H1 (cell line): ENCODE measurements around the gene KNDC1. TPM values are rescaled to one million over a fixed set of nuclear protein-coding genes. Genes with fewer than 3 reads are reported as not detected.

Source experiments
- CTCF ChIA-PET: fragments of 300-600 bp; sonication (Branson Sonifier 250); formaldehyde crosslinking; loops from one replicate; lab custom pipeline; 2021; ENCODE audit not compliant: partially characterized antibody; lab: Charles Lee
- POLR2A ChIA-PET: fragments of 300-600 bp; sonication (Branson Sonifier 250); formaldehyde crosslinking; loops from one replicate; lab custom pipeline; 2021; ENCODE audit warnings: inconsistent platforms; ENCODE audit not compliant: partially characterized antibody; lab: Charles Lee
- DNase-seq, 2 experiments: peaks; one replicate each; pipeline versions ENCODE4 v3.0.0 to v3.0.0-alpha.2; 2010 to 2022; ENCODE audit warnings: low spot score in 2 of 2, low read depth in 1 of 2, mixed read lengths in 1 of 2
- FAIRE-seq: peaks from 2 replicates; lab custom pipeline; 2011; peaks lifted over from hg19 to GRCh38; lab: Jason Lieb, UNC
- H2AFZ ChIP-seq: 2 replicates; pipeline ENCODE4 v1.8.1; 2012; ENCODE audit warnings: low read length, inconsistent platforms
- H2AK5ac ChIP-seq: 2 replicates; pipeline ENCODE4 v1.6.1; 2013; ENCODE audit warnings: low read depth, low read length
- H2BK120ac ChIP-seq: replicated peaks from 2 replicates; pipeline ENCODE3; 2013; ENCODE audit warnings: low read depth, low read length, inconsistent platforms
- H2BK12ac ChIP-seq: 2 replicates; pipeline ENCODE4 v1.6.1; 2013; ENCODE audit warnings: low read depth, low read length
- H2BK15ac ChIP-seq: 2 replicates; pipeline ENCODE4 v1.6.1; 2013; ENCODE audit warnings: low read length
- H2BK20ac ChIP-seq: 2 replicates; pipeline ENCODE4 v1.6.1; 2013; ENCODE audit warnings: low read length
- H2BK5ac ChIP-seq: 2 replicates; pipeline ENCODE4 v1.6.1; 2013; ENCODE audit warnings: low read depth, low read length
- H3K14ac ChIP-seq: 2 replicates; pipeline ENCODE4 v1.6.1; 2013; ENCODE audit warnings: inconsistent platforms; ENCODE audit not compliant: insufficient read length
- H3K18ac ChIP-seq: 2 replicates; pipeline ENCODE4 v1.6.1; 2013; ENCODE audit warnings: low read length; ENCODE audit errors: extremely low read depth
- H3K23ac ChIP-seq: 2 replicates; pipeline ENCODE4 v1.6.1; 2013; ENCODE audit warnings: inconsistent platforms; ENCODE audit not compliant: insufficient read length
- H3K23me2 ChIP-seq: 2 replicates; pipeline ENCODE4 v1.6.1; 2013; ENCODE audit warnings: low read depth, low read length
- H3K27ac ChIP-seq: 2 replicates; pipeline ENCODE4 v1.6.1; 2011; ENCODE audit warnings: low read depth, low read length, inconsistent platforms
- H3K27me3 ChIP-seq, 4 experiments: replicated peaks in 1 of 4; 1 replicate in 1 of 4; 2 replicates in 3 of 4; pipeline versions ENCODE4 v1.6.1 to v1.8.1; 2011 to 2013; ENCODE audit warnings: low read length in 3 of 4, mild to moderate bottlenecking in 3 of 4, inconsistent platforms in 2 of 4, mixed read lengths in 2 of 4, moderate library complexity in 1 of 4; ENCODE audit not compliant: control insufficient read depth in 3 of 4, insufficient read depth in 3 of 4; ENCODE audit errors: extremely low read depth in 1 of 4
- H3K36me3 ChIP-seq, 4 experiments: 2 replicates each; pipeline versions ENCODE4 v1.6.1 to v1.8.1; 2011 to 2013; ENCODE audit warnings: mild to moderate bottlenecking in 4 of 4, low read length in 3 of 4, moderate library complexity in 2 of 4, control low read depth in 1 of 4, inconsistent platforms in 1 of 4; ENCODE audit not compliant: insufficient read depth in 4 of 4, control insufficient read depth in 2 of 4
- H3K4ac ChIP-seq: replicated peaks from 2 replicates; pipeline ENCODE3; 2013; ENCODE audit warnings: low read length, low read depth, mixed read lengths, inconsistent platforms; ENCODE audit not compliant: insufficient read length
- H3K4me1 ChIP-seq, 4 experiments: replicated peaks in 1 of 4; 1 replicate in 1 of 4; 2 replicates in 3 of 4; pipeline versions ENCODE4 v1.6.1 to v1.8.1; 2011 to 2013; ENCODE audit warnings: low read length in 3 of 4, inconsistent platforms in 2 of 4, mixed read lengths in 1 of 4; ENCODE audit not compliant: insufficient read depth in 4 of 4, control insufficient read depth in 3 of 4
- H3K4me2 ChIP-seq, 2 experiments: 2 replicates each; pipeline versions ENCODE4 v1.6.1 to v1.8.1; 2011 to 2013; ENCODE audit warnings: low read depth in 2 of 2, low read length in 2 of 2, control low read depth in 1 of 2, inconsistent platforms in 1 of 2, mild to moderate bottlenecking in 1 of 2; ENCODE audit not compliant: insufficient read depth in 1 of 2
- H3K4me3 ChIP-seq, 4 experiments: fragments of 200-600, 300-600 bp in 1 of 4; sonication (generic), shearing (Covaris generic), sonication (Bioruptor Twin) in 1 of 4; 2 replicates each; pipeline versions ENCODE4 v1.5.1 to v1.8.1; 2011 to 2016; ENCODE audit warnings: low read length in 4 of 4, low read depth in 3 of 4, control low read depth in 2 of 4, inconsistent platforms in 2 of 4, mild to moderate bottlenecking in 2 of 4, mixed read lengths in 1 of 4, moderate library complexity in 1 of 4; ENCODE audit not compliant: insufficient read depth in 2 of 4; ENCODE audit errors: extremely low read depth in 1 of 4
- H3K56ac ChIP-seq: replicated peaks from 2 replicates; pipeline ENCODE3; 2013; ENCODE audit warnings: low read depth, mild to moderate bottlenecking, mixed read lengths, low read length, inconsistent platforms; ENCODE audit not compliant: insufficient read length
- H3K79me1 ChIP-seq: 2 replicates; pipeline ENCODE4 v1.6.1; 2013; ENCODE audit warnings: low read depth, low read length, control low read depth
- H3K79me2 ChIP-seq, 2 experiments: 2 replicates each; pipeline versions ENCODE4 v1.6.1 to v1.8.1; 2012 to 2013; ENCODE audit warnings: low read length in 2 of 2, mild to moderate bottlenecking in 2 of 2, inconsistent platforms in 1 of 2; ENCODE audit not compliant: insufficient read depth in 2 of 2, control insufficient read depth in 1 of 2
- H3K9ac ChIP-seq, 4 experiments: replicated peaks in 1 of 4; 1 replicate in 1 of 4; 2 replicates in 3 of 4; pipeline versions ENCODE4 v1.6.1 to v1.8.1; 2011 to 2013; ENCODE audit warnings: low read depth in 3 of 4, low read length in 3 of 4, control low read depth in 2 of 4, mild to moderate bottlenecking in 2 of 4, moderate library complexity in 2 of 4, inconsistent platforms in 1 of 4; ENCODE audit errors: extremely low read depth in 1 of 4
- H3K9me3 ChIP-seq, 2 experiments: 2 replicates each; pipeline versions ENCODE4 v1.6.1 to v1.8.1; 2012 to 2013; ENCODE audit warnings: mild to moderate bottlenecking in 2 of 2, moderate library complexity in 2 of 2, control low read depth in 1 of 2, inconsistent platforms in 1 of 2, low read depth in 1 of 2, low read length in 1 of 2, mixed read lengths in 1 of 2; ENCODE audit not compliant: insufficient read depth in 2 of 2
- H4K20me1 ChIP-seq, 2 experiments: replicated peaks in 1 of 2; 2 replicates each; pipeline versions ENCODE3 to v1.8.1; 2011 to 2013; ENCODE audit warnings: inconsistent platforms in 2 of 2, low read length in 2 of 2, mild to moderate bottlenecking in 1 of 2; ENCODE audit not compliant: insufficient read depth in 2 of 2, control insufficient read depth in 1 of 2
- H4K5ac ChIP-seq: 2 replicates; pipeline ENCODE4 v1.6.1; 2013; ENCODE audit warnings: low read length, low read depth, mixed read lengths, inconsistent platforms; ENCODE audit not compliant: insufficient read length
- H4K8ac ChIP-seq: 2 replicates; pipeline ENCODE4 v1.8.0; 2013; ENCODE audit warnings: mild to moderate bottlenecking, moderate library complexity, low read length, inconsistent platforms; ENCODE audit not compliant: insufficient read depth; ENCODE audit errors: extremely low read depth
- H4K91ac ChIP-seq: replicated peaks from 2 replicates; pipeline ENCODE3; 2013; ENCODE audit warnings: low read length, mixed read lengths, inconsistent platforms; ENCODE audit not compliant: insufficient read length
- JUND ChIP-seq: IDR thresholded peaks from 2 replicates; pipeline ENCODE4 v1.6.1; 2011; ENCODE audit warnings: mild to moderate bottlenecking, improper control_type of control experiment, low read length
- KDM5A ChIP-seq: fragments of 200-600 bp; IDR thresholded peaks from 2 replicates; pipeline ENCODE4 v1.7.1; 2012; ENCODE audit warnings: mild to moderate bottlenecking, low read length, inconsistent platforms, mixed read lengths
- NANOG ChIP-seq: IDR thresholded peaks from 2 replicates; pipeline ENCODE4 v1.6.1; 2011; ENCODE audit warnings: low read length, low read depth, mild to moderate bottlenecking, inconsistent platforms; ENCODE audit not compliant: insufficient read depth, poor library complexity, severe bottlenecking
- WGBS, 2 experiments: shearing (Covaris generic) in 1 of 2; methylation state at CpG; one replicate each; pipeline versions ENCODE4 v1.1.6 to v1.1.7; 2013 to 2015; ENCODE audit warnings: low lambda C conversion rate in 2 of 2, mixed read lengths in 2 of 2, inconsistent platforms in 1 of 2, low coverage in 1 of 2, missing lambda C conversion rate in 1 of 2; ENCODE audit not compliant: insufficient replicate concordance in 2 of 2, insufficient coverage in 1 of 2, insufficient read length in 1 of 2; ENCODE audit errors: extremely low coverage in 1 of 2, missing lambda C conversion rate in 1 of 2; 5-methylcytosine and 5-hydroxymethylcytosine counted together
- polyA plus RNA-seq, 7 experiments: library from polyadenylated mRNA; depleted of rRNA in 3 of 7; stranded (reverse) in 5 of 7; unstranded in 2 of 7; fragments of >200 nt in 5 of 7; fragments of 200-250 nt in 2 of 7; gene quantifications; 1 replicate in 5 of 7; 2 replicates in 1 of 7; 4 replicates in 1 of 7; pipeline versions ENCODE4 v1.2.1 to v1.2.3, GENCODE V29; 2011 to 2013; ENCODE audit warnings: missing spikeins in 2 of 7, mixed read lengths in 2 of 7
- total RNA-seq: library from RNA; stranded (reverse); fragmentation: NEBNext Ultra II Directional; extraction: Animal tissue kit (Norgen Biotek cat#: 25700); gene quantifications from 2 replicates; pipeline ENCODE4 v1.2.1, GENCODE V29; 2021

The KNDC1 gene
- total and polyA plus RNA-seq, 2 of the 8 experiments (the other 6 are each of a cell fraction or from before 2014, with no cell fraction given): 7.5 to 16.7 TPM

DNA sequence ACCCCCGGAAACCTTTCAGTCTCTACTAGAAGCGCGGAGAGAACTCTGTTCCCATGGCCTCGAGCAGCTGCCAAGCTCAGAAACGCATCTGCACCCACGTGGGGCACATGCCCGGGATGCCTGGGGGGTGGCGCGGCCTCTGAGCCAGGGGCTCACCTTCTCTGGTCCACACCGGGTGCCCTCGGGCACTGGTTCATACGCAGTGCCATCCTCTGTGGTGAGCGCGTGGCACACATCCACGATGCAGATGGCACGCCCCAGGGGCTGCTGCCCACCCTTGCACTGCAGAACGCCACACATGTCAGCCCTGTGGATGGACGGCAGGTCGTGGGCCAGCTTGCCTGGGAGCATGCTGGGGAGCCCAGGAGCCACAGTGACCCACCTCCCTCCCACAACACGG, 110.2 kb downstream of the KNDC1 start:
- H2BK12ac ChIP-seq: no peak overlapping the region
- H2AFZ ChIP-seq: no peak overlapping the region
- H3K23ac ChIP-seq: no peak overlapping the region
- H4K5ac ChIP-seq: no peak overlapping the region
- DNase-seq (no peak), FAIRE-seq (no peak)
- no peak overlapping the region for H3K56ac ChIP-seq
- CTCF ChIA-PET: interaction anchor here (1.7 to 3.5 kb wide), 3 partner anchors 13 to 127 kb away, joined by 4 to 11 read pairs (median 10); no protein-coding TSS in a partner anchor
- POLR2A ChIA-PET: no interaction called here
- H4K91ac ChIP-seq: no peak overlapping the region
- no peak overlapping the region for H3K27ac ChIP-seq
- no peak overlapping the region for H2BK20ac ChIP-seq
- H4K8ac ChIP-seq: no peak overlapping the region
- no peak for TF ChIP-seq KDM5A
- TF ChIP-seq JUND: no peak
- no peak for TF ChIP-seq NANOG
- H3K4me3 ChIP-seq: no peak overlapping the region
- H3K27me3 ChIP-seq: no peaks in the 10 kb centered on the region; a peak in 1 of 7 replicates
- no peaks in the 10 kb centered on the region for H3K79me1 ChIP-seq
- no peak overlapping the region for H2BK120ac ChIP-seq
- H3K14ac ChIP-seq: no peak overlapping the region
- no peaks in the 10 kb centered on the region for H3K79me2 ChIP-seq
- H3K18ac ChIP-seq: no peak overlapping the region
- no peak overlapping the region for H3K4ac ChIP-seq
- H3K23me2 ChIP-seq: no peaks in the 10 kb centered on the region
- no peak overlapping the region for H3K9ac ChIP-seq
- no peaks in the 10 kb centered on the region for H3K9me3 ChIP-seq
- no peak overlapping the region for H2AK5ac ChIP-seq
- H3K4me2 ChIP-seq: no peak overlapping the region
- no peak overlapping the region for H2BK5ac ChIP-seq
- 91% methylated on average over 19 of the region's 20 CpGs; no CpG with 5 or more reads in 1 of the 2 experiments for WGBS, 2 experiments
- H3K4me1 ChIP-seq: peaks cover 0 to 3% (median 0%) of the 10 kb centered on the region in 4 experiments; a peak in 3 of 7 replicates
- H3K36me3 ChIP-seq: no peaks in the 10 kb centered on the region
- no peak overlapping the region for H2BK15ac ChIP-seq
- H4K20me1 ChIP-seq: peaks cover 0 to 3% of the 10 kb centered on the region in 2 experiments
